ENCODE data around the gene CAMTA1. TPM values are rescaled to one million over a fixed set of nuclear protein-coding genes. Genes with fewer than 3 reads are reported as not detected.
A peak's percentile ranks its signal among the peaks of the same experiment; 100 is the strongest.

The CAMTA1 gene
- total RNA-seq, 1 donor from 2014 or later = 109 TPM

GRCh38 chr1:7442036-7442435 lies 656.8 kb downstream of the CAMTA1 start:
- no peaks in the 10 kb centered on the region for H3K27me3 Mint-ChIP-seq (ENCODE audit: low read depth)
- no peak for DNase-seq (ENCODE audit: low read depth, low spot score)
- H3K4me3 Mint-ChIP-seq = no peak overlapping the region
- TF ChIP-seq, protein P1, sequence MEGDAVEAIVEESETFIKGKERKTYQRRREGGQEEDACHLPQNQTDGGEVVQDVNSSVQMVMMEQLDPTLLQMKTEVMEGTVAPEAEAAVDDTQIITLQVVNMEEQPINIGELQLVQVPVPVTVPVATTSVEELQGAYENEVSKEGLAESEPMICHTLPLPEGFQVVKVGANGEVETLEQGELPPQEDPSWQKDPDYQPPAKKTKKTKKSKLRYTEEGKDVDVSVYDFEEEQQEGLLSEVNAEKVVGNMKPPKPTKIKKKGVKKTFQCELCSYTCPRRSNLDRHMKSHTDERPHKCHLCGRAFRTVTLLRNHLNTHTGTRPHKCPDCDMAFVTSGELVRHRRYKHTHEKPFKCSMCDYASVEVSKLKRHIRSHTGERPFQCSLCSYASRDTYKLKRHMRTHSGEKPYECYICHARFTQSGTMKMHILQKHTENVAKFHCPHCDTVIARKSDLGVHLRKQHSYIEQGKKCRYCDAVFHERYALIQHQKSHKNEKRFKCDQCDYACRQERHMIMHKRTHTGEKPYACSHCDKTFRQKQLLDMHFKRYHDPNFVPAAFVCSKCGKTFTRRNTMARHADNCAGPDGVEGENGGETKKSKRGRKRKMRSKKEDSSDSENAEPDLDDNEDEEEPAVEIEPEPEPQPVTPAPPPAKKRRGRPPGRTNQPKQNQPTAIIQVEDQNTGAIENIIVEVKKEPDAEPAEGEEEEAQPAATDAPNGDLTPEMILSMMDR (conservative IDR thresholded peaks at IDR 0.05) = no peak
- H3K9me3 Mint-ChIP-seq = no peaks in the 10 kb centered on the region
- H3K36me3 Mint-ChIP-seq (ENCODE audit: low read depth) = no peaks in the 10 kb centered on the region
- H3K4me1 Mint-ChIP-seq = peaks cover 24% of the 10 kb centered on the region
- no peak overlapping the region for H3K27ac Mint-ChIP-seq (ENCODE audit: unreplicated experiment)

- TF ChIP-seq, protein P1 (conservative IDR thresholded peaks at IDR 0.05) = no peak
- peaks cover 21% of the 10 kb centered on the region for H3K4me1 Mint-ChIP-seq
- H3K36me3 Mint-ChIP-seq (ENCODE audit: low read depth) = no peaks in the 10 kb centered on the region
- no peak overlapping the region for H3K27ac Mint-ChIP-seq (ENCODE audit: unreplicated experiment)
- DNase-seq (ENCODE audit: low read depth, low spot score) = no peak
- H3K9me3 Mint-ChIP-seq = no peaks in the 10 kb centered on the region
- no peaks in the 10 kb centered on the region for H3K27me3 Mint-ChIP-seq (ENCODE audit: low read depth)
- no peak overlapping the region for H3K4me3 Mint-ChIP-seq
These were observed 657.7 kb downstream of the CAMTA1 start for GRCh38 chr1:7442918-7443317.

DNA sequence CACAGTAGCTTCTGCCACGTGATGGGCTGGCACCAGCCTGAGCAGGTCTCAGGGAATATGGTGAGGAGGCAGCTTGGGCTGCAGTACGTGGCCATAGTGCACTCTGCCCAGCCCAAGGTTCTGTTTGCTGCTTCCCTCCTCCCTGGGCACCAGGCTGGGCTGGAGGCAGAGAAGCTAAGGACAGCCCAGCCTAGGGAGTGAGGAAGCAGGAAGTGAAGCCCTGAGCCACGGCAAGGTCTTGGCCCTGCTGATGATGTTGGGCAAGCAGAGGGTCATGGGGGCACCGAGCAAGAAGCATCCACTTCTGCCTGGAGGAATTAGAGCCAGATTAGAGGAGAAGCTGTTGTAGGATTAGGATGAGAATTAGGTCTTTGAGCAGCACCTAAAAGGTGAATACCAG lies 659.1 kb downstream of the CAMTA1 start:
- Mint-ChIP-seq H3K27ac (ENCODE audit: unreplicated experiment) (peak overlapping the region; percentile 67), H3K9me3 (no peaks in the 10 kb centered on the region), H3K27me3 (ENCODE audit: low read depth) (no peaks in the 10 kb centered on the region), H3K4me1 (peaks cover 18% of the 10 kb centered on the region), H3K36me3 (ENCODE audit: low read depth) (no peaks in the 10 kb centered on the region), H3K4me3 (no peak overlapping the region)
- no peak for DNase-seq (ENCODE audit: low read depth, low spot score)
- TF ChIP-seq, protein P1 (conservative IDR thresholded peaks at IDR 0.05) = no peak

DNA sequence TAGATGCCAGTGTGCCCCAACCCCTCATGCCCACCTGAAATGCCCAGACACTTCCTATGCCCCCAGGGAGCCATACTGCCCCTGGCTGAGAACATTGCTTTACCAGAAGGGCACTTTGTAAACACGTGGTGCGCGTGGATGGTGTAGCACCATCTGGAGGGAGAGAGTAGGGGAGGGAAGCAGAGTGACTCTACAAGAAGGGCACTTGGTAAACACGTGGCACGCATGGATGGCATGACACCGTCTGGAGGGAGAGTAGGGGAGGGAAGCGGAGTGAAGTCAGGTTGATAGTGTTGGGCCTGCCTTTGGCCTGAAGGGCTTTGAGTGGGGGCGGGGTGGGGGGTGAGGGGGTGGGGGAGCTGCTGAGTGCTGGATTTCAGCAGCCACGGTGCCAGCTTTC lies 661.8 kb downstream of the CAMTA1 start:
- no peaks in the 10 kb centered on the region for H3K9me3 Mint-ChIP-seq
- peaks cover 8% of the 10 kb centered on the region for H3K4me1 Mint-ChIP-seq

DNA sequence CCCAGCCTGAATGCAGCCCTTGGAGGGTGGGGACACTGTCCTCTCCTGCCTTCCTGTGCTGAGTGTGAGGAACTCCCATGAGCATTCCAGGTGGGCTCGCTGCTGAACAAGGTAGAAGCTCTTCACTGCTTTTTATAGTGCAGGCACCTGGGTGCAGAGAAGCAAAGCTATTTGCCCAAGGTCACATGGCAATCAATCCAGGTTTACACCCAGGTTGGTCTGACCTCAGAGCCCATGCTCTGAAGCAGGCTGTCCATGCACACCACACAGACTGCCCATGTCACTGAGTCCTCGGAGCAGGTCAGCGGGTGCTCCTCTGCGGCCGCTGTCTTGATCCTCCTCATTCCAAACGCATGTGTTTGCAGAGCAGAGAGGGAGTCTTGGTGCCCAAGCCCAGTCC lies 662.5 kb downstream of the CAMTA1 start:
- H3K36me3 Mint-ChIP-seq (ENCODE audit: low read depth) = no peaks in the 10 kb centered on the region
- H3K4me1 Mint-ChIP-seq = peaks cover 10% of the 10 kb centered on the region

More for the DNA sequence above, 661.8 kb downstream of the CAMTA1 start:
- Mint-ChIP-seq H3K4me3 (no peak overlapping the region), H3K27me3 (ENCODE audit: low read depth) (no peaks in the 10 kb centered on the region), H3K27ac (ENCODE audit: unreplicated experiment) (no peak overlapping the region), H3K36me3 (ENCODE audit: low read depth) (no peaks in the 10 kb centered on the region)
- DNase-seq (ENCODE audit: low read depth, low spot score) = no peak
- TF ChIP-seq, protein P1 (conservative IDR thresholded peaks at IDR 0.05) = no peak

More for the DNA sequence above, 662.5 kb downstream of the CAMTA1 start:
- TF ChIP-seq, protein P1 (conservative IDR thresholded peaks at IDR 0.05) = no peak
- H3K27ac Mint-ChIP-seq (ENCODE audit: unreplicated experiment) = no peak overlapping the region
- DNase-seq (ENCODE audit: low read depth, low spot score) = no peak
- H3K27me3 Mint-ChIP-seq (ENCODE audit: low read depth) = no peaks in the 10 kb centered on the region
- H3K9me3 Mint-ChIP-seq = no peaks in the 10 kb centered on the region
- H3K4me3 Mint-ChIP-seq = no peak overlapping the region

Data from neural crest cell (in vitro differentiated cells).